ENCODE measurements around the gene TXK. TPM values are rescaled to one million over a fixed set of nuclear protein-coding genes. Genes with fewer than 3 reads are reported as not detected.
A peak's percentile ranks its signal among the peaks of the same experiment; 100 is the strongest.

Gene TXK
- total and polyA plus RNA-seq, 10 of the 15 experiments (the other 5 are each of a cell fraction or from before 2014, with no cell fraction given), result 0.44 to 2.9 (median 1.4) TPM

GRCh38 chr4:48049483-48049882, 84.6 kb downstream of the TXK start:
- no TSS peak for BruUV-seq (replicated peaks)
- ChIA-PET POLR2A (interaction anchor here (0.8 to 1.6 kb wide), 3 partner anchors 14 to 20 kb away, joined by 3 to 7 read pairs (median 5); no protein-coding TSS in a partner anchor), CTCF (interaction anchor here (0.7 to 8.1 kb wide), 9 partner anchors 12 to 726 kb away, joined by 3 to 158 read pairs (median 5); no protein-coding TSS in a partner anchor), SMC1A (ENCODE audit: uncharacterized antibody, unreplicated experiment) (interaction anchor here (0.8 to 11.7 kb wide), 4 partner anchors 16 to 39 kb away, joined by 3 to 268 read pairs (median 8); no protein-coding TSS in a partner anchor), RAD21 (ENCODE audit: unreplicated experiment) (interaction anchor here (0.6 to 7.4 kb wide), 7 partner anchors 14 to 224 kb away, joined by 3 to 121 read pairs (median 3); partner anchors contain the start of gene CORIN)
- TF ChIP-seq SPI1 (IDR thresholded peaks at IDR 0.05; ENCODE audit: borderline replicate concordance, insufficient read depth, low read depth, low read length) (peak; percentile 9; the same call in 1 of the 2 replicates), NFYA (IDR thresholded peaks at IDR 0.05; ENCODE audit: borderline replicate concordance, low read depth, low read length) (no peak), CHD2 (IDR thresholded peaks at IDR 0.05; ENCODE audit: borderline replicate concordance, low read depth, low read length) (no peak), SUZ12 (IDR thresholded peaks at IDR 0.05; ENCODE audit: unreplicated experiment) (no peak), ZBTB33 (IDR thresholded peaks at IDR 0.05) (no peak), EED (IDR thresholded peaks at IDR 0.05; ENCODE audit: low read depth) (peak; percentile 53; the same call in 1 of the 2 replicates), BMI1 (IDR thresholded peaks at IDR 0.05; ENCODE audit: borderline replicate concordance) (no peak), PAX5 (IDR thresholded peaks at IDR 0.05; ENCODE audit: borderline replicate concordance, low read depth, low read length) (no peak), FOXK2 (IDR thresholded peaks at IDR 0.05) (no peak)
- 60% methylated on average over 8 of the region's 8 CpGs for WGBS (ENCODE audit: insufficient coverage, insufficient replicate concordance, low lambda C conversion rate, missing lambda C conversion rate)
- H3K9me3 ChIP-seq (replicated peaks; ENCODE audit: control insufficient read depth, insufficient read depth, low read length), result peaks cover 3% of the 10 kb centered on the region; the same call in 1 of the 3 replicates
- no peak overlapping the region for H2AFZ ChIP-seq (ENCODE audit: control insufficient read depth, low read depth, low read length)
- H3K4me2 ChIP-seq (ENCODE audit: control insufficient read depth, insufficient read depth), result no peak overlapping the region
- DNase-seq (ENCODE audit: low read depth, low spot score) (no peak), ATAC-seq (no peak), FAIRE-seq (no peak)
- H3K36me3 ChIP-seq (ENCODE audit: control insufficient read depth in 2 of 2, insufficient read depth in 2 of 2, low read length in 1 of 2), result no peaks in the 10 kb centered on the region
- H3K79me2 ChIP-seq (ENCODE audit: control insufficient read depth, insufficient read depth, low read length), result no peaks in the 10 kb centered on the region
- H3K4me1 ChIP-seq (ENCODE audit: control insufficient read depth, insufficient read depth, low read length), result peaks cover 59% of the 10 kb centered on the region
- no peak overlapping the region for H3K4me3 ChIP-seq
- no peaks in the 10 kb centered on the region; a peak in 1 of 4 replicates for H3K27me3 ChIP-seq (replicated peaks in 1 of 2; ENCODE audit: control insufficient read depth in 2 of 2, insufficient read depth in 2 of 2, low read length in 1 of 2)
- no peaks in the 10 kb centered on the region for H4K20me1 ChIP-seq (ENCODE audit: control insufficient read depth, insufficient read depth)
- no peak overlapping the region for H3K9ac ChIP-seq (ENCODE audit: control insufficient read depth, insufficient read depth, low read length)
- intact Hi-C loops (cut with micrococcal nuclease; ENCODE audit: unreplicated experiment) (loop anchor here (5.0 to 10.0 kb wide), 2 partner anchors 218 to 535 kb away; partner anchors contain the start of gene TEC), in situ Hi-C loops (cut with MboI) (no loop called here)
- H3K27ac ChIP-seq (ENCODE audit: control insufficient read depth, insufficient read depth), result no peak overlapping the region

All from GM12878 (cell line).